ENCODE results near the gene CSNK1G2.

The CSNK1G2 gene

GRCh38 chr19:1920644-1921043 is 20.3 kb upstream of the CSNK1G2 start:
- DNase-seq: no peak

- no peak for DNase-seq
These were observed 19.6 kb upstream of the CSNK1G2 start for GRCh38 chr19:1921326-1921725.

GRCh38 chr19:1921825-1922224 is 19.1 kb upstream of the CSNK1G2 start:
- no peak for DNase-seq

GRCh38 chr19:1922803-1923202 is 18.2 kb upstream of the CSNK1G2 start:
- no peak for DNase-seq

GRCh38 chr19:1923319-1923718 is 17.7 kb upstream of the CSNK1G2 start:
- DNase-seq: no peak

- no peak for DNase-seq
These were observed 16.5 kb upstream of the CSNK1G2 start for GRCh38 chr19:1924320-1924961.

- no peak for DNase-seq
These were observed 15.4 kb upstream of the CSNK1G2 start for GRCh38 chr19:1925544-1925943.

GRCh38 chr19:1929021-1929742 is 11.8 kb upstream of the CSNK1G2 start:
- DNase-seq: peak; percentile 59 to 77

GRCh38 chr19:1931445-1931844 is 9.5 kb upstream of the CSNK1G2 start:
- DNase-seq: no peak

GRCh38 chr19:1932395-1932794 is 8.6 kb upstream of the CSNK1G2 start:
- no peak for DNase-seq

GRCh38 chr19:1933244-1933643 is 7.7 kb upstream of the CSNK1G2 start:
- DNase-seq: no peak

GRCh38 chr19:1933942-1934341 is 7.0 kb upstream of the CSNK1G2 start:
- DNase-seq: no peak

GRCh38 chr19:1935484-1936208 is 5.3 kb upstream of the CSNK1G2 start:
- DNase-seq: peak; percentile 43 to 44

- no peak for DNase-seq
These were observed 4.5 kb upstream of the CSNK1G2 start for GRCh38 chr19:1936430-1936829.

- DNase-seq: no peak
These were observed 3.9 kb upstream of the CSNK1G2 start for GRCh38 chr19:1936916-1937610.

- no peak for DNase-seq
These were observed 2.9 kb upstream of the CSNK1G2 start for GRCh38 chr19:1938071-1938470.

- DNase-seq: peak; percentile 36 to 78
These were observed 1.3 kb downstream of the CSNK1G2 start for GRCh38 chr19:1942078-1942933.

- no peak for DNase-seq
These were observed 2.1 kb downstream of the CSNK1G2 start for GRCh38 chr19:1942934-1943555.

- no peak for DNase-seq
These were observed 2.7 kb downstream of the CSNK1G2 start for GRCh38 chr19:1943661-1944087.

- DNase-seq: no peak
These were observed 3.3 kb downstream of the CSNK1G2 start for GRCh38 chr19:1944088-1944915.

All from SHP77 (cell line).